ENCODE data around the gene SOX18. TPM values are rescaled to one million over a fixed set of nuclear protein-coding genes. Genes with fewer than 3 reads are reported as not detected.
A peak's percentile ranks its signal among the peaks of the same experiment; 100 is the strongest.

Gene SOX18
- total and polyA plus RNA-seq, 2 of the 13 experiments (the other 11 are each of a cell fraction or from before 2014, with no cell fraction given), result 1.6 to 1.9 TPM

DNA sequence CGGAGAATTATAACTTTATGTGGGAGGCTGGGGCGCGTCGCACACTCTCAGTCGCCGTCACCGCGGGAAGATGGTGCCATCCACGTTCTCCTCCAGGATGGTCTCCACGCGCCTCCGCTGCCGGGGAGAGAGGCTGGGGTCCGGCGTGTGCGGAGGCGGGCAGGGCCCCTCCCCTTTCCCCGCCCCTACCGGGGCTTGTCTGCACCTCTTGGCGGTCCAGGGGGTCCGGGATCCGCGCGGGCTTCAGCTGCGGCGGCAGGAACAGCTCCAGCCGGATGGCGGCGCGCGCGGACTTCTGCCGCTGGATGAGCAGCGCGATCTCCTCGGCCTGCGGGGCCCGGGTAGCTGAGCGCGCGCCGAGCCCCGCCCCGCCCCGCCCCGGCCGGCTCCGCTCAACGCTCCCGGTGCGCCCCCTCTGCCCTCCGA, 34.0 kb upstream of the SOX18 start (continued):
- TF ChIP-seq, protein P1, sequence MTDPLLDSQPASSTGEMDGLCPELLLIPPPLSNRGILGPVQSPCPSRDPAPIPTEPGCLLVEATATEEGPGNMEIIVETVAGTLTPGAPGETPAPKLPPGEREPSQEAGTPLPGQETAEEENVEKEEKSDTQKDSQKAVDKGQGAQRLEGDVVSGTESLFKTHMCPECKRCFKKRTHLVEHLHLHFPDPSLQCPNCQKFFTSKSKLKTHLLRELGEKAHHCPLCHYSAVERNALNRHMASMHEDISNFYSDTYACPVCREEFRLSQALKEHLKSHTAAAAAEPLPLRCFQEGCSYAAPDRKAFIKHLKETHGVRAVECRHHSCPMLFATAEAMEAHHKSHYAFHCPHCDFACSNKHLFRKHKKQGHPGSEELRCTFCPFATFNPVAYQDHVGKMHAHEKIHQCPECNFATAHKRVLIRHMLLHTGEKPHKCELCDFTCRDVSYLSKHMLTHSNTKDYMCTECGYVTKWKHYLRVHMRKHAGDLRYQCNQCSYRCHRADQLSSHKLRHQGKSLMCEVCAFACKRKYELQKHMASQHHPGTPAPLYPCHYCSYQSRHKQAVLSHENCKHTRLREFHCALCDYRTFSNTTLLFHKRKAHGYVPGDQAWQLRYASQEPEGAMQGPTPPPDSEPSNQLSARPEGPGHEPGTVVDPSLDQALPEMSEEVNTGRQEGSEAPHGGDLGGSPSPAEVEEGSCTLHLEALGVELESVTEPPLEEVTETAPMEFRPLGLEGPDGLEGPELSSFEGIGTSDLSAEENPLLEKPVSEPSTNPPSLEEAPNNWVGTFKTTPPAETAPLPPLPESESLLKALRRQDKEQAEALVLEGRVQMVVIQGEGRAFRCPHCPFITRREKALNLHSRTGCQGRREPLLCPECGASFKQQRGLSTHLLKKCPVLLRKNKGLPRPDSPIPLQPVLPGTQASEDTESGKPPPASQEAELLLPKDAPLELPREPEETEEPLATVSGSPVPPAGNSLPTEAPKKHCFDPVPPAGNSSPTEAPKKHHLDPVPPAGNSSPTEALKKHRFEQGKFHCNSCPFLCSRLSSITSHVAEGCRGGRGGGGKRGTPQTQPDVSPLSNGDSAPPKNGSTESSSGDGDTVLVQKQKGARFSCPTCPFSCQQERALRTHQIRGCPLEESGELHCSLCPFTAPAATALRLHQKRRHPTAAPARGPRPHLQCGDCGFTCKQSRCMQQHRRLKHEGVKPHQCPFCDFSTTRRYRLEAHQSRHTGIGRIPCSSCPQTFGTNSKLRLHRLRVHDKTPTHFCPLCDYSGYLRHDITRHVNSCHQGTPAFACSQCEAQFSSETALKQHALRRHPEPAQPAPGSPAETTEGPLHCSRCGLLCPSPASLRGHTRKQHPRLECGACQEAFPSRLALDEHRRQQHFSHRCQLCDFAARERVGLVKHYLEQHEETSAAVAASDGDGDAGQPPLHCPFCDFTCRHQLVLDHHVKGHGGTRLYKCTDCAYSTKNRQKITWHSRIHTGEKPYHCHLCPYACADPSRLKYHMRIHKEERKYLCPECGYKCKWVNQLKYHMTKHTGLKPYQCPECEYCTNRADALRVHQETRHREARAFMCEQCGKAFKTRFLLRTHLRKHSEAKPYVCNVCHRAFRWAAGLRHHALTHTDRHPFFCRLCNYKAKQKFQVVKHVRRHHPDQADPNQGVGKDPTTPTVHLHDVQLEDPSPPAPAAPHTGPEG (CRISPR knock-in tag; IDR thresholded peaks at IDR 0.05), result peak; percentile 26; the same call in 1 of the 2 replicates
- TF ChIP-seq, protein P2, sequence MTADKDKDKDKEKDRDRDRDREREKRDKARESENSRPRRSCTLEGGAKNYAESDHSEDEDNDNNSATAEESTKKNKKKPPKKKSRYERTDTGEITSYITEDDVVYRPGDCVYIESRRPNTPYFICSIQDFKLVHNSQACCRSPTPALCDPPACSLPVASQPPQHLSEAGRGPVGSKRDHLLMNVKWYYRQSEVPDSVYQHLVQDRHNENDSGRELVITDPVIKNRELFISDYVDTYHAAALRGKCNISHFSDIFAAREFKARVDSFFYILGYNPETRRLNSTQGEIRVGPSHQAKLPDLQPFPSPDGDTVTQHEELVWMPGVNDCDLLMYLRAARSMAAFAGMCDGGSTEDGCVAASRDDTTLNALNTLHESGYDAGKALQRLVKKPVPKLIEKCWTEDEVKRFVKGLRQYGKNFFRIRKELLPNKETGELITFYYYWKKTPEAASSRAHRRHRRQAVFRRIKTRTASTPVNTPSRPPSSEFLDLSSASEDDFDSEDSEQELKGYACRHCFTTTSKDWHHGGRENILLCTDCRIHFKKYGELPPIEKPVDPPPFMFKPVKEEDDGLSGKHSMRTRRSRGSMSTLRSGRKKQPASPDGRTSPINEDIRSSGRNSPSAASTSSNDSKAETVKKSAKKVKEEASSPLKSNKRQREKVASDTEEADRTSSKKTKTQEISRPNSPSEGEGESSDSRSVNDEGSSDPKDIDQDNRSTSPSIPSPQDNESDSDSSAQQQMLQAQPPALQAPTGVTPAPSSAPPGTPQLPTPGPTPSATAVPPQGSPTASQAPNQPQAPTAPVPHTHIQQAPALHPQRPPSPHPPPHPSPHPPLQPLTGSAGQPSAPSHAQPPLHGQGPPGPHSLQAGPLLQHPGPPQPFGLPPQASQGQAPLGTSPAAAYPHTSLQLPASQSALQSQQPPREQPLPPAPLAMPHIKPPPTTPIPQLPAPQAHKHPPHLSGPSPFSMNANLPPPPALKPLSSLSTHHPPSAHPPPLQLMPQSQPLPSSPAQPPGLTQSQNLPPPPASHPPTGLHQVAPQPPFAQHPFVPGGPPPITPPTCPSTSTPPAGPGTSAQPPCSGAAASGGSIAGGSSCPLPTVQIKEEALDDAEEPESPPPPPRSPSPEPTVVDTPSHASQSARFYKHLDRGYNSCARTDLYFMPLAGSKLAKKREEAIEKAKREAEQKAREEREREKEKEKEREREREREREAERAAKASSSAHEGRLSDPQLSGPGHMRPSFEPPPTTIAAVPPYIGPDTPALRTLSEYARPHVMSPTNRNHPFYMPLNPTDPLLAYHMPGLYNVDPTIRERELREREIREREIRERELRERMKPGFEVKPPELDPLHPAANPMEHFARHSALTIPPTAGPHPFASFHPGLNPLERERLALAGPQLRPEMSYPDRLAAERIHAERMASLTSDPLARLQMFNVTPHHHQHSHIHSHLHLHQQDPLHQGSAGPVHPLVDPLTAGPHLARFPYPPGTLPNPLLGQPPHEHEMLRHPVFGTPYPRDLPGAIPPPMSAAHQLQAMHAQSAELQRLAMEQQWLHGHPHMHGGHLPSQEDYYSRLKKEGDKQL (CRISPR knock-in tag; IDR thresholded peaks at IDR 0.05; ENCODE audit: low read depth), result peak; percentile 43; the same call in 1 of the 2 replicates
- TF ChIP-seq, protein P3, sequence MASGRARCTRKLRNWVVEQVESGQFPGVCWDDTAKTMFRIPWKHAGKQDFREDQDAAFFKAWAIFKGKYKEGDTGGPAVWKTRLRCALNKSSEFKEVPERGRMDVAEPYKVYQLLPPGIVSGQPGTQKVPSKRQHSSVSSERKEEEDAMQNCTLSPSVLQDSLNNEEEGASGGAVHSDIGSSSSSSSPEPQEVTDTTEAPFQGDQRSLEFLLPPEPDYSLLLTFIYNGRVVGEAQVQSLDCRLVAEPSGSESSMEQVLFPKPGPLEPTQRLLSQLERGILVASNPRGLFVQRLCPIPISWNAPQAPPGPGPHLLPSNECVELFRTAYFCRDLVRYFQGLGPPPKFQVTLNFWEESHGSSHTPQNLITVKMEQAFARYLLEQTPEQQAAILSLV (CRISPR knock-in tag; IDR thresholded peaks at IDR 0.05; ENCODE audit: borderline replicate concordance), result peak; percentile 30; the same call in 1 of the 2 replicates
- TF ChIP-seq, protein P4, sequence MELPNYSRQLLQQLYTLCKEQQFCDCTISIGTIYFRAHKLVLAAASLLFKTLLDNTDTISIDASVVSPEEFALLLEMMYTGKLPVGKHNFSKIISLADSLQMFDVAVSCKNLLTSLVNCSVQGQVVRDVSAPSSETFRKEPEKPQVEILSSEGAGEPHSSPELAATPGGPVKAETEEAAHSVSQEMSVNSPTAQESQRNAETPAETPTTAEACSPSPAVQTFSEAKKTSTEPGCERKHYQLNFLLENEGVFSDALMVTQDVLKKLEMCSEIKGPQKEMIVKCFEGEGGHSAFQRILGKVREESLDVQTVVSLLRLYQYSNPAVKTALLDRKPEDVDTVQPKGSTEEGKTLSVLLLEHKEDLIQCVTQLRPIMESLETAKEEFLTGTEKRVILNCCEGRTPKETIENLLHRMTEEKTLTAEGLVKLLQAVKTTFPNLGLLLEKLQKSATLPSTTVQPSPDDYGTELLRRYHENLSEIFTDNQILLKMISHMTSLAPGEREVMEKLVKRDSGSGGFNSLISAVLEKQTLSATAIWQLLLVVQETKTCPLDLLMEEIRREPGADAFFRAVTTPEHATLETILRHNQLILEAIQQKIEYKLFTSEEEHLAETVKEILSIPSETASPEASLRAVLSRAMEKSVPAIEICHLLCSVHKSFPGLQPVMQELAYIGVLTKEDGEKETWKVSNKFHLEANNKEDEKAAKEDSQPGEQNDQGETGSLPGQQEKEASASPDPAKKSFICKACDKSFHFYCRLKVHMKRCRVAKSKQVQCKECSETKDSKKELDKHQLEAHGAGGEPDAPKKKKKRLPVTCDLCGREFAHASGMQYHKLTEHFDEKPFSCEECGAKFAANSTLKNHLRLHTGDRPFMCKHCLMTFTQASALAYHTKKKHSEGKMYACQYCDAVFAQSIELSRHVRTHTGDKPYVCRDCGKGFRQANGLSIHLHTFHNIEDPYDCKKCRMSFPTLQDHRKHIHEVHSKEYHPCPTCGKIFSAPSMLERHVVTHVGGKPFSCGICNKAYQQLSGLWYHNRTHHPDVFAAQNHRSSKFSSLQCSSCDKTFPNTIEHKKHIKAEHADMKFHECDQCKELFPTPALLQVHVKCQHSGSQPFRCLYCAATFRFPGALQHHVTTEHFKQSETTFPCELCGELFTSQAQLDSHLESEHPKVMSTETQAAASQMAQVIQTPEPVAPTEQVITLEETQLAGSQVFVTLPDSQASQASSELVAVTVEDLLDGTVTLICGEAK (IDR thresholded peaks at IDR 0.05), result no peak
- TF ChIP-seq, protein P4 (CRISPR knock-in tag; IDR thresholded peaks at IDR 0.05), result 0 out of 2 replicates have a peak, but pooled peaks have one; percentile 43
- TF ChIP-seq SP5 (CRISPR knock-in tag; IDR thresholded peaks at IDR 0.05; ENCODE audit: borderline replicate concordance, low read depth), result 0 out of 2 replicates have a peak, but pooled peaks have one; percentile 67

Measured in HepG2 (cell line).